ENCODE results near the gene CPZ.

Gene CPZ

DNA sequence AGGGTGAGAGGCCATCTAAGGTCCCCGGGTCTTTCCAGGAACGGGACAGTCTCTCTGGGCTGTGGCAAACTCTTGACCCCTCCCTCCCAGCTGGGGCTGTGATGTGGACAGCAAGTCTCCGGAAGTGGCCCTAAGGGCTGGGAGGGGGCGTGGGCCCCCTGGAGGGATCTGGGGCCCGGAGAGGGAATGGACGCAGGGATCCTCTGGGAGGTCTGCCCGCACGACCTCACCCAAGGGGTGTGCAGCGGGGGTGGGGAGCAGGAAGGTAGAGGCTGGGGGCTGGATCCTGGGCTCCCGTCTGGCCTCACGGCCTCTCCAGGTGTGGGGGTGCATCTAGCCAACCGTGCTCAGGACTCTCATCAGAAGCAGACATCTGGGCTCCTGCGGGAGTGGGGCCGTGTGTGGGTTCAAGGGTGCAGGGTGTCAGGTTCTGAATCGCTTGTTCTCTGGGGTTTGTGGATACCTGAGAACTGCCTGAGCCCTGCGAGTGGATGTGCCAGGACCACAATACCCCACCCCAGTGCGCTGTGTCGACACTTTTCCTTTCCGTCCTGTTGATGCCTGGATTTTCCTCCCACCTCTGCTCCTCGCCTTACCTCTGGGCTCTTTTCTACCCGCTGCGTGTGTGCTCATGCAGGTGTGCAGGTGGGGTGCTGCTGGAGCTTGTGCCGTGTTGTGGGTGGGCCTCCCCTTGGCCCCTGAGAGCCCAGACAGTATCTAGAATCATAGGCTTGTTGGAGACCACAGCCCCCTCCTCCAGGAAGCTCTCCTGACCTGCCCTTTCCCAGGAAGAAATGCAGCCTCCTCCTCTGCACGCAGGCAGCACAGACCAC is 915 bp downstream of the CPZ start:
- no peak for TF ChIP-seq BHLHE40 (IDR thresholded peaks at IDR 0.05; ENCODE audit: borderline replicate concordance)
- no peak for TF ChIP-seq CTBP1 (IDR thresholded peaks at IDR 0.05; ENCODE audit: borderline replicate concordance)
- no peak for TF ChIP-seq FOXA1 (IDR thresholded peaks at IDR 0.05)
- TF ChIP-seq ELF4 (IDR thresholded peaks at IDR 0.05): no peak
- TF ChIP-seq HDGF (IDR thresholded peaks at IDR 0.05; ENCODE audit: borderline replicate concordance): no peak
- TF ChIP-seq NFRKB (IDR thresholded peaks at IDR 0.05): no peak
- no peak for TF ChIP-seq ZNF384 (IDR thresholded peaks at IDR 0.05)
- ChIA-PET POLR2A (no interaction called here), CTCF (interaction anchor here (0.6 kb wide), 1 partner anchor 35 kb away, joined by 3 read pairs; no protein-coding TSS in a partner anchor)
- no peak for DNase-seq (ENCODE audit: extremely low spot score)

DNA sequence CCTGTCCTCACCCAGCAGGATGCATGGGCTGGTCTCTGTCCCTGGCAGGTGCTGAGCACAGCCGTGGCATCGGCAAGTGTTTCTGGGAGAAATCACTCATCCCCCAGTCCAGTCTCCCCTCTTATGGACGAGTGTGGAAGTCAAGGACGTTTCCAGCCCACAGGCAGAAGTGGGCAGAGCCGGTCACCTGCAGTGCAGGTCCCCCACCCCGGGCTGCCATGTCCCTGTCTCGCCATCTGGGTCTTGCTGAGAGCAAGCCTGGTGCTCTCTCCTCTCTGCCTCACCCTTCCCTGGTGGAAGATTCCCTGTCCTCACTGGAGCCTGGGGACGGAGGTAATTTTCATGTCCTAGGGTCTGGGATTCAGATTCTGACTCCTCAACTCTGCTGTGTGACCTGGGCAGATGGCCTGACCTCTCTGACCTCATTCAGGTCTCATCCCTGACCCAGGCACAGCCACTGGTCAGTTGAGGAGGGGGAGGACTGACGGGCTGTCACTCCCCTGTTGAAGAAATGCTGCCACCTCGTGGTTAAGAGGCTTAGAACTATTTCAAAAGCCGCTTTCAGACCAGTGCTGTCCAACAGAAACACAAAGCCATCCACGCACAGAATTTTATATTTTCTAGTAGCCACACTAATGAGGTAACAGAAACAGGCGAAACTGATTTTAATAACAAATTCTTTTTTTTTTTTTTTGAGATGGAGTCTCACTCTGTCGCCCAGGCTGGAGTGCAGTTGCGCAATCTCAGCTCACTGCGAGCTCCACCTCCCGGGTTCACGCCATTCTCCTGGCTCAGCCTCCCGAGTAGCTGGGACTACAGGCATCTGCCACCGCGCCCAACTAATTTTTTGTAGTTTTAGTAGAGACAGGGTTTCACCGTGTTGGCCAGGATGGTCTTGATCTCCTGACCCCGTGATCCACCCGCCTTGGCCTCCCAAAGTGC is 1.8 kb downstream of the CPZ start:
- POLR2A ChIA-PET: no interaction called here
- CTCF ChIA-PET: interaction anchor here (0.6 to 0.7 kb wide), 2 partner anchors 36 to 998 kb away, joined by 3 read pairs; no protein-coding TSS in a partner anchor
- DNase-seq (ENCODE audit: extremely low spot score): peak; percentile 79
- TF ChIP-seq, protein P1, sequence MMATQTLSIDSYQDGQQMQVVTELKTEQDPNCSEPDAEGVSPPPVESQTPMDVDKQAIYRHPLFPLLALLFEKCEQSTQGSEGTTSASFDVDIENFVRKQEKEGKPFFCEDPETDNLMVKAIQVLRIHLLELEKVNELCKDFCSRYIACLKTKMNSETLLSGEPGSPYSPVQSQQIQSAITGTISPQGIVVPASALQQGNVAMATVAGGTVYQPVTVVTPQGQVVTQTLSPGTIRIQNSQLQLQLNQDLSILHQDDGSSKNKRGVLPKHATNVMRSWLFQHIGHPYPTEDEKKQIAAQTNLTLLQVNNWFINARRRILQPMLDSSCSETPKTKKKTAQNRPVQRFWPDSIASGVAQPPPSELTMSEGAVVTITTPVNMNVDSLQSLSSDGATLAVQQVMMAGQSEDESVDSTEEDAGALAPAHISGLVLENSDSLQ (IDR thresholded peaks at IDR 0.05): peak; percentile 90
- TF ChIP-seq BHLHE40 (IDR thresholded peaks at IDR 0.05; ENCODE audit: borderline replicate concordance) (no peak), FOXK2 (IDR thresholded peaks at IDR 0.05) (no peak)

DNA sequence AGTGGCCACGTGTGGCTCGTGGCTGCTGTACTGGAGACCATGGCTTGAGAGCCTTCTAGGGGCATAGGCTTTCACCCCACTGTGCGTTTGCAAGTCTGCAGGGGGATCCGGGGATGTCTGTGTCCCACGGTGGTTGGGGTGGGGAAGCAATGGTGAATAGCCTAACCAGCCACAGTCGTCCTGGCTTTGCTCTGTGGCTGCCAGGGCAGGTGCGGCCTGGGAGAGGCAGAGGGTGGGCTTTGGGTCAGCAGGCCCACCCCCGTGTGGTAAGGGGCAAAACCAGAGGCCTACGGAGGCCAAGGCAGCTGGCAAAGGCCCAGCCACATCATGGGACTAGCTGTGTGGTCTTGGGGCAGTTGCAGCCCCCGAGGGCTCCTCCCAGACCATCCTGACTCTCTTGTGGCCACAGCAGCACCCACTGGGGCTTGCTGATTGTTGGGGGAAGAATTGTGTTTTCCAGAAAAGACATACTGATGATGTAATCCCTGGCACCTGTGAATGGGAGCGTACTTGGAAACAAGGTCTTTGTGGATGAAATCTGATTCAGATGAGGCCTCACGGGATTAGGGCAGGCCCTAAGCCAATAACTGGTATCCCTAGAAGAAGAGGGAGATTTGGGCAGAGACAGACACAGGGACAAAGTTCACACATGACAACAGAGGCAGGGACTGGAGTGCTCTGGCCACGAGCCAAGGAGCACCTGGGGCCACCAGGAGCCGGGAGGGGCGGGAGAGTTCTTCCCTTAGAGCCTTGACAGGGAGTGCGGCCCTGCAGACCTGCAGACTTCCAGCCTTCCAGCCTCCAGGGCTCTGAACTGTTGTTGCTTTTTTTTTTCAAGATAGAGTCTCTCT is 2.9 kb downstream of the CPZ start:
- no peak for DNase-seq (ENCODE audit: extremely low spot score)
- ChIA-PET POLR2A (no interaction called here), CTCF (interaction anchor here (0.7 kb wide), 1 partner anchor 999 kb away, joined by 3 read pairs; no protein-coding TSS in a partner anchor)
- no peak for TF ChIP-seq ARNT (IDR thresholded peaks at IDR 0.05)
- TF ChIP-seq BHLHE40 (IDR thresholded peaks at IDR 0.05; ENCODE audit: borderline replicate concordance): no peak
- no peak for TF ChIP-seq TARDBP (IDR thresholded peaks at IDR 0.05)
- no peak for TF ChIP-seq CTBP1 (IDR thresholded peaks at IDR 0.05; ENCODE audit: borderline replicate concordance)
- no peak for TF ChIP-seq SP1 (IDR thresholded peaks at IDR 0.05)
- TF ChIP-seq FOXK2 (IDR thresholded peaks at IDR 0.05): no peak
- TF ChIP-seq FOXA1 (IDR thresholded peaks at IDR 0.05): no peak
- no peak for TF ChIP-seq ELF4 (IDR thresholded peaks at IDR 0.05)
- no peak for TF ChIP-seq FOXM1 (IDR thresholded peaks at IDR 0.05; ENCODE audit: borderline replicate concordance)
- TF ChIP-seq ZNF384 (IDR thresholded peaks at IDR 0.05): no peak
- no peak for TF ChIP-seq SUZ12 (IDR thresholded peaks at IDR 0.05)
- TF ChIP-seq L3MBTL2 (conservative IDR thresholded peaks at IDR 0.05): no peak
- no peak for TF ChIP-seq HDGF (IDR thresholded peaks at IDR 0.05; ENCODE audit: borderline replicate concordance)
- no peak for TF ChIP-seq LEF1 (IDR thresholded peaks at IDR 0.05; ENCODE audit: borderline replicate concordance)
- TF ChIP-seq, protein P1 (IDR thresholded peaks at IDR 0.05): no peak
- TF ChIP-seq NFRKB (IDR thresholded peaks at IDR 0.05): no peak

DNA sequence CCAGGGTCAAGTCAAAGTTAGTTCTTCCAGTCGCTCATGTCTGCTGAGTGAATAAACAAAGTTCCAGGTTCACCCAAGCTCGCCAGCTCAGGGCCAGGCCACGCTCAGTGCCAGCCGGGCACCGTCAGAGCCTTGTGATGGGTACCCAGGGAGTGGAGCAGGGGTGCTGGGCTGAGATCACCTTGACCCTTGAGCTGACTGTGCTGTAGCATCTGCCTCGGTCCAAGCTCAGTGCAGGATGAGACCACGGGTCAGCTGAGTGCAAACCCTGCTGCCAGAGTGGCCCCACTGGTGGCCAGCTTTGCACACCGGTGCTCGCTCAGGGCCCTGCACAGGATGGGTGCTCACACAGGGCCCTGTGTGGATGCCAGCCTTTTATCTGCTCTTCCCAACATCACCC is 4.3 kb downstream of the CPZ start:
- TF ChIP-seq BHLHE40 (IDR thresholded peaks at IDR 0.05; ENCODE audit: borderline replicate concordance) (no peak), TARDBP (IDR thresholded peaks at IDR 0.05) (no peak), L3MBTL2 (conservative IDR thresholded peaks at IDR 0.05) (no peak), FOXK2 (IDR thresholded peaks at IDR 0.05) (no peak), ELF4 (IDR thresholded peaks at IDR 0.05) (no peak), CTBP1 (IDR thresholded peaks at IDR 0.05; ENCODE audit: borderline replicate concordance) (no peak), HDGF (IDR thresholded peaks at IDR 0.05; ENCODE audit: borderline replicate concordance) (no peak), ZNF384 (IDR thresholded peaks at IDR 0.05) (no peak), FOXA1 (IDR thresholded peaks at IDR 0.05) (no peak), NFRKB (IDR thresholded peaks at IDR 0.05) (no peak)
- CTCF ChIA-PET: interaction anchor here (0.9 to 2.3 kb wide), 3 partner anchors 10 to 129 kb away, joined by 3 to 5 read pairs (median 5); no protein-coding TSS in a partner anchor
- POLR2A ChIA-PET: interaction anchor here (1.3 kb wide), 1 partner anchor 11 kb away, joined by 3 read pairs; no protein-coding TSS in a partner anchor
- no peak for DNase-seq (ENCODE audit: extremely low spot score)

DNA sequence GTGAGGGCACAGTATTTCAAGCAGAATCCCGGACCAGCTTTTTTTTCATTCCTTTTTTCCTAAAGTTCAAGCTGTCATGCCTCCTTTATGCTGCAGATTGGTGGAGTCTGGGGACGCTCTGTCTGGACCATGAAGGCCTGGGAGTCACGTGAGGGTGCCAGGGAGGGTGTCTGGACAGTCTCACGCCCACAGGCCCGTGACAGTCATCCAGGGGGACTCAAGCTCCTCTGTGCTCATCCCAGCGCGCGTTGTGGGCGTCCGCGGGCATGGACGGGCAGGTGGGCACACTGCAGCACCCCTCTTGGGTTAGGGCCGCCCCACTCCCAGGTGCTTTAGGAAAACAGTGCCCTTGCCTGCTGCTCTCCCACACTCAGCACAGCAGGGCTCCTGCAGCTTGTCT is 4.8 kb downstream of the CPZ start:
- TF ChIP-seq ELF4 (IDR thresholded peaks at IDR 0.05) (no peak), TARDBP (IDR thresholded peaks at IDR 0.05) (no peak), NFRKB (IDR thresholded peaks at IDR 0.05) (no peak), SUZ12 (IDR thresholded peaks at IDR 0.05) (no peak), FOXA1 (IDR thresholded peaks at IDR 0.05) (no peak), LEF1 (IDR thresholded peaks at IDR 0.05; ENCODE audit: borderline replicate concordance) (no peak), FOXK2 (IDR thresholded peaks at IDR 0.05) (no peak), HDGF (IDR thresholded peaks at IDR 0.05; ENCODE audit: borderline replicate concordance) (no peak), ARNT (IDR thresholded peaks at IDR 0.05) (no peak), L3MBTL2 (conservative IDR thresholded peaks at IDR 0.05) (no peak), FOXM1 (IDR thresholded peaks at IDR 0.05; ENCODE audit: borderline replicate concordance) (no peak), SP1 (IDR thresholded peaks at IDR 0.05) (no peak)
- TF ChIP-seq, protein P1 (IDR thresholded peaks at IDR 0.05): no peak
- ChIA-PET CTCF (interaction anchor here (0.9 to 2.3 kb wide), 3 partner anchors 10 to 129 kb away, joined by 3 to 5 read pairs (median 5); no protein-coding TSS in a partner anchor), POLR2A (interaction anchor here (1.3 kb wide), 1 partner anchor 10 kb away, joined by 3 read pairs; no protein-coding TSS in a partner anchor)
- DNase-seq (ENCODE audit: extremely low spot score): no peak
